Skeletal muscle satellite cell (primary cell): ENCODE measurements around the gene GTF3C1.
"Not testable (repeated sequence)": the region's sequence is repeated elsewhere in the genome, so short reads cannot be mapped to it uniquely, and the experiment has no call there.

Source experiments
- H3K27me3 ChIP-seq: 2 replicates; pipeline ENCODE4 v1.7.0; 2013; ENCODE audit warnings: low read length; ENCODE audit not compliant: control insufficient read depth, insufficient read depth
- H3K36me3 ChIP-seq: 2 replicates; pipeline ENCODE4 v1.7.0; 2013; ENCODE audit warnings: mild to moderate bottlenecking, control low read depth, low read length; ENCODE audit not compliant: insufficient read depth
- H3K4me1 ChIP-seq: 2 replicates; pipeline ENCODE4 v1.7.0; 2013; ENCODE audit warnings: low read length; ENCODE audit not compliant: control insufficient read depth, insufficient read depth
- H3K4me2 ChIP-seq: 2 replicates; pipeline ENCODE4 v1.7.0; 2013; ENCODE audit warnings: mild to moderate bottlenecking, low read length
- H3K4me3 ChIP-seq: 2 replicates; pipeline ENCODE4 v1.7.0; 2013; ENCODE audit warnings: low read length
- H3K9ac ChIP-seq: 2 replicates; pipeline ENCODE4 v1.7.0; 2013; ENCODE audit warnings: mild to moderate bottlenecking, low read depth, low read length, moderate library complexity
- H3K9me3 ChIP-seq: replicated peaks from 2 replicates; pipeline ENCODE4 v1.7.0; 2013; ENCODE audit warnings: mild to moderate bottlenecking, control low read depth, low read length

Gene GTF3C1

DNA sequence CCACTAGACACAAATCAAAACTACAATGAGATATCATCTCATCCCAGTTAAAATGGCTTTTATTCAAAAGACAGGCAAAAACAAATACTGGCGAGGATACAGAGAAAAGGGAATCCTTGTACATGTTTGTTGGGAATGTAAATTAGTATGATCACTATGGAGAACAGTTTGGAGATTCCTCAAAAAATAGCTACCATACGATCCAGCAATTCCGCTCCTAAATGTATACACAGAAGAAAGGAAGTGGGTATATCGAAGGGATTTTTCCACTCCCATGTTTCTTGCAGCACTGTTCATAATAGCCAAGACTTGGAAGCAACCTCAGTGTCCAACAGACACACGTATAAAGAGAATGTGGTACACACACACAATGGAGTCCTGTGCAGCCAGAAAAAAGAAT, 35.5 kb upstream of the GTF3C1 start:
- Histone ChIP-seq H3K9ac (no peak overlapping the region), H3K4me1 (no peaks in the 10 kb centered on the region), H3K4me3 (no peak overlapping the region), H3K4me2 (no peak overlapping the region), H3K36me3 (peaks cover 3% of the 10 kb centered on the region), H3K9me3 (no peaks in the 10 kb centered on the region), H3K27me3 (no peaks in the 10 kb centered on the region)

DNA sequence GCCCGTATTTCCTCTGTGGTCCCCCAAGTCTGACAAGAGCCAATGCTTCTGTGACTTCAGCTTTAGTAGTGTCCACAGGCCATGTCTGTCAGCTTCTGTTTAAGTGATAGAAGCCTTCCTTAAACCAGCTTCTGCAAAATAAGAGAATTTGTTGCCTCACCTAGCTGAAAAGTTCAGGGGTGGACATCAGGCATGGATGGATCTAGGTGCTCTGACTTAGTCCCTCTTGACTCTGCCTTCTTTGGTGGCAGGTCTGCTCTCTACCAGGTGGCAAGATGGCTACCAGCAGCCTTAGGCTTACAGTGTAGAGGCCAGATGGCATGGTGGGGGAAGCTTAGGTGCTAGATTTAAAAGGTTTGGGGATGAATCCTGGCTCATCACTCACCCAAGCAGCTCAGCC, 33.9 kb upstream of the GTF3C1 start:
- Histone ChIP-seq H3K9ac (no peak overlapping the region), H3K4me1 (peaks cover 11% of the 10 kb centered on the region), H3K27me3 (no peaks in the 10 kb centered on the region), H3K9me3 (no peaks in the 10 kb centered on the region), H3K4me2 (no peak overlapping the region), H3K4me3 (no peak overlapping the region), H3K36me3 (peaks cover 5% of the 10 kb centered on the region)

DNA sequence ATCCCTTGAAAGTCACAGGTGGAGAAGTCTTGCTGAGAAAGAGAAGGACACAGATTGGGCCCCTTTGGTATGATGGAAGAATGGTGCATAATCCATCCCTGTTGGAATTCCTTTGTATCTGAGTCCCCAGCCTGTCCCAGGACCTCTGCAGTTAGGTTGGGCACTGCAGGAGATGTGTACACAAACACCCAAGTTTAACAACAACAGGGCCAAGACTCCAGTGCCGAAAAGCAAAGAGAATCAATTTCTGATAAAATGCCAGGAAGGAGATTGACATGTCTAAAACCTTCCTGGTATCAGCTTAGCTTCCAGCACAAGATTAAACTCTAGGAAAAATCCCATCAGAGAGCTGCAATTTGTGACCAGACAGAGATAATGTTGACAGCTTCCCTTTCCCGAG, 33.2 kb upstream of the GTF3C1 start:
- H3K9ac ChIP-seq: no peak overlapping the region
- peaks cover 16% of the 10 kb centered on the region for H3K4me1 ChIP-seq
- H3K4me3 ChIP-seq: no peak overlapping the region
- H3K36me3 ChIP-seq: peaks cover 5% of the 10 kb centered on the region
- no peaks in the 10 kb centered on the region for H3K27me3 ChIP-seq
- no peaks in the 10 kb centered on the region for H3K9me3 ChIP-seq
- H3K4me2 ChIP-seq: no peak overlapping the region

DNA sequence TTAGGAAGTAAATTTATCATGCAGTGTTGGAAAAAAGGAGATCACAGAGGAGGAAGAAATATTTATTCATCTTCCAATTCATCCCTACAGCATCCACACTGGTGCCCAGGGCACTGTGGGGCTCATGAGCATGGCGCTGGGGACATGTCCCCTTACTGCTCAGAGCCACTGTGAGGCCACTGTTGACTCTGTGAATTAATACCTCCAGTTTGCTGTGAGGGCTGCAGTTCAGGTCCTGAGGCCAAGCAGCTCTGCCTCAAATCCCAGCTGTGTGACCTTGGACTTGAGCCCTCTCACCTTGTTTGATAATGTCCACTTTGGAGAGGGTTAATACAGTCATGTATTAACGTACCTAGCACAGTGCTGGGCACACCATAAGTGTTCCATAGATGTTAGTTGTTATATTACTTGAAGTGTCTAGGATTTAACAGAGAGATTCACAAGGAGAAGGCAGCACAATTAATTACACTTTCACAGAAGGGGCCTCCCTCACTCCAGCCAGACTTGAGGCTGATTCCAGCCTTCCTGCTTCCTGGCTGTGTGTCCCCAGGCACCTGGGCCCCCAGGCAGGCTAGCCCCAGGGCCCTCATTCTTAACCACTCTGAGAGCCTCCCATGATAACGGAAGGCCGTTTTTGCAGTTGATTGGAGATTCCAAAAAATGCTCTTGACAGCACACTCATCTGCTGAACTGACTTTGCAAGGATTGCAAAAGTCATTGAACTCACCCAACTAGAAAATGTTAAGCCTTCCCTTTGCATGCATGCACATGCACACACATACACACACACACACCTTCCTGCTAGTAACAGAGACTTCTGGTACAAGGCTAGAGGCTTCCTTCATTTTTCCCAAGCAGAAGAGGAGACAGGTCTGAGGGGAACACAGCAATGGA, 29.6 kb upstream of the GTF3C1 start:
- Histone ChIP-seq H3K36me3 (peaks cover 13% of the 10 kb centered on the region), H3K4me3 (no peak overlapping the region), H3K4me2 (peak overlapping the region; percentile 32), H3K9me3 (no peaks in the 10 kb centered on the region), H3K27me3 (no peaks in the 10 kb centered on the region), H3K9ac (no peak overlapping the region), H3K4me1 (peaks cover 16% of the 10 kb centered on the region)

DNA sequence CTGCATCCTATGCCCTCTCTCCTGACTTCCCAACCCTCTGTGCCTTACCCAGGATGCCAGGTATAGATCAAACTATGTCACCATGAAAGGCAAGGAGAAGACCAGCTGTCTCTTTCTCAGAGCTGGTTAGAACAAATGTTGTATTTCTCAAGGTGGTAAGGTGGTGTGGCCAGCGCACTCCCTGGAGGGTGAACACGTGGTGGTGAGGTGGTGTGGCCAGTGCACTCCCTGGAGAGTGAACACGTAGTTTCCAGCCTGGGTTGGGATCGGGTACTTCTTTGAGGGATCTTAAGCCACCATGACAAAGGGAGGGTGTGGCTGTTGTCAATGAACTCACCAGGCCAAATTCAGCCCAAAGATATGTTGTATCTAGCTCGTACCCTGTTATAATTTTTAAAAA, 27.0 kb upstream of the GTF3C1 start:
- Histone ChIP-seq H3K9ac (no peak overlapping the region), H3K36me3 (peaks cover 13% of the 10 kb centered on the region), H3K4me3 (no peak overlapping the region), H3K9me3 (no peaks in the 10 kb centered on the region), H3K4me1 (peaks cover 26% of the 10 kb centered on the region), H3K27me3 (no peaks in the 10 kb centered on the region), H3K4me2 (no peak overlapping the region)

DNA sequence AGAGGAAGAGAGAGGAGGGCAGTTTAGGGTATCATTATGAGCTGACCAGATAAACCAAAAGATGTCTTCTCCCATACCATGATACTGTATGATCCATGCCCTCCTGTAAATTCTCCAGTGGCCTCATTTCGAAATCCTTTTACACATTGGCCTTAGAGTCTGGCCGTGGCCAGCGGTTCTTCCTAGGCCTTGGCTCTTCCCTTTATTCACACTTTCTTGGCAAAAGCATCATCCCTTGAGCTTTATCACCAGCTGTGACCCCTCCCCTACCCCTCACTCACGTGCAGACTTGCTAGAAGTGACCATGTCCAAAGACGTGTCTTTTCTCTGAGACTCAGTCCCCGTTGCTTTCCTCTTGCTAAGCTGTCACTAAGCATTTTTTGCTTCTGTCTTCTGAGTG, 23.0 kb upstream of the GTF3C1 start:
- H3K9me3 ChIP-seq: no peaks in the 10 kb centered on the region
- H3K4me2 ChIP-seq: no peak overlapping the region
- no peaks in the 10 kb centered on the region for H3K27me3 ChIP-seq
- no peak overlapping the region for H3K4me3 ChIP-seq
- peaks cover 8% of the 10 kb centered on the region for H3K36me3 ChIP-seq
- H3K4me1 ChIP-seq: peaks cover 21% of the 10 kb centered on the region
- H3K9ac ChIP-seq: no peak overlapping the region

DNA sequence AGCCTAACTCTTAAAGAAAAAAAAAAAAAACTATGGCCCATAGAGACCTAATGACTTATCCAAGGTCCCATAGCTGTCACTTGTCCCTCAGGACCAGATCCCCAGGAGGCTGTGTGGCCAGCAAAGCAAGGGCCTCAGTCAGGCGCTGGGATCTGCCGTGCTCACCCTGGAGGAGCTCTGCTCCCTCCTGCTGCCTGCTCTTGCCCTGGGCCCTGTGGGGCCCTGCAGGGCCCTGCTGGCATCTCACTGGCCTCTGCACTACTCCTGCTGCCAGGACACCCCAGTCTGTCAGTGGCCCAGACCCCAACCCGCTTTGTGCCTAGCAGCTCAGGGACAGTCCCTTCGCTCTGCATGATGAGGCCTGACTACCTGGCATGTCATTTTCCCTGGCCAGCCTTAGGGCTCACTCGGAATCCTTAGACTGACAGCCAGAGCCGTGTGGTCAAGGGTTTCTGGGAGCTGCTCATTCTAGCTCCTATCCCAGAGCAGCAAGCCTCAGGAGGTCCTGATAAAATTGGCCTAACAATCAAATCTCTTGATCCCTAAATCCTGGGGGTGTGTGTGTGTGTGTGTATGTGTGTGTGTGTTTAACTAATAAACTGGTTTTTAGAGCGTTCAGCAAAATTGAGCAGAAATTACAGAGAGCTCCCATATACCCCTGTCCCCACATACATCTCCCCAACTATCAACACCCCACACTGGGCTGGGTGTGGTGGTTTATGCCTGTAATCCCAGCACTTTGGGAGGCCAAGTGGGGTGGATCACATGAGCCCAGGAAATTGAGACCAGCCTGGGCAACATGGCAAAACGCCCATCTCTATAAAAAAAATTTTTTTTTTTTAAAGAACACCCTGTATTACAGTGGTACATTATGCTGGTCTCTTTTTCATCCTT, 22.0 kb upstream of the GTF3C1 start:
- H3K4me3 ChIP-seq: no peak overlapping the region
- H3K9me3 ChIP-seq: no peaks in the 10 kb centered on the region
- H3K36me3 ChIP-seq: peaks cover 8% of the 10 kb centered on the region
- H3K9ac ChIP-seq: no peak overlapping the region
- H3K4me1 ChIP-seq: peaks cover 23% of the 10 kb centered on the region
- no peak overlapping the region for H3K4me2 ChIP-seq
- no peaks in the 10 kb centered on the region for H3K27me3 ChIP-seq

DNA sequence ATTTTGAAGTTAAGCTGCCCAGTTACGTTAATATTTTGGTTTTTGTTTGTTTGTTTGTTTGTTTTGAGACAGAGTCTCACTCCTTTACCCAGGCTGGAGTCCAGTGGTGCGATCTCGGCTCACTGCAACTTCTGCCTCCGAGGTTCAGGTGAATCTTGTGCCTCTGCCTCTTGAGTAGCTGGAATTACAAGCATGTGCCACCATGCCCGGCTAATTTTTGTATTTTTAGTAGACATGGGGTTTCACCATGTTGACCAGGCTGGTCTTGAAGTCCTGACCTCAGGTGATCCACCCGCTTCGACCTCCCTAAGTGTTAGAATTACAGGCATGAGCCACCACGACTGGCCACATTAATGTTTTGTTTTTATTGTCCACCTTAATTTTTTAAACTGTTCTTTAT, 21.3 kb upstream of the GTF3C1 start:
- H3K27me3 ChIP-seq, H3K36me3 ChIP-seq, H3K9me3 ChIP-seq, H3K4me3 ChIP-seq, H3K4me2 ChIP-seq, H3K9ac ChIP-seq: not testable (repeated sequence)
- peaks cover 24% of the 10 kb centered on the region for H3K4me1 ChIP-seq

DNA sequence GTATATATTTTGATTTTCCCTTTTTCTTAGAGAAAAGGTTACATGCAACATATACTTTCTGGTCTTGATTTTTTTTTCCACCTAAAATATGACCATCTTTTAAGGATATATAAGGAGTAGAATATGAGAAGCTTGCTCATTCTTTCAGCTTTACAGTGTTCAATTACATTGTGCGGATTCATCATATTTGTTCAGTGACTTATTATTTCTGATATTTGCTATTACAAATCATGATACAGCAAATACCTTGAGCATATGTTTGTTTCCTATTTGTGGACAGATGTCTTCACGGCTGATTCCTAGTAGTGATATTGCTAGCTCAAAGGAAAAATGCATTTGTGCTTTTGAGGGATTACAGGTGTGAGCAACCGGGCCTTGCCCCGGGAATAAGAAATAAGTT, 18.4 kb upstream of the GTF3C1 start:
- Histone ChIP-seq H3K4me3 (no peak overlapping the region), H3K4me1 (peaks cover 26% of the 10 kb centered on the region), H3K9me3 (no peaks in the 10 kb centered on the region), H3K36me3 (no peaks in the 10 kb centered on the region), H3K27me3 (no peaks in the 10 kb centered on the region), H3K4me2 (no peak overlapping the region), H3K9ac (no peak overlapping the region)

DNA sequence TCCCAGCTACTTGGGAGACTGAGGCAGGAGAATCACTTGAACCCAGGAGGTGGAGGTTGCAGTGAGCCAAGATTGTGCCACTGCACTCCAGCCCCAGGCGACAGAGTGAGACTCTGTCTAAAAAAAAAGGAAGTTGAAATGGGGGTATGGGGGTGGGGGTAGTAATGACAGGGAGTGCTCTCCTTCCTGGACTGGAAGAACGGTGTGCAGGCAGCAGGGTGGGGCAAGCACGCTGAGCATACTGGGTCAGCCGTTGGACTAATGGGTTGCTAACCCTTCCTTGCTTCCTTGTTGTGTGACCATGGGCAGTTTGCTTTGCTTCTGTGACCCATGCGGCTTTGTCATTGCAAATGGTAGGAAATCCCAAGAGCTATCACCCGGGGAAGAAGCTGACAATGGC, 16.7 kb upstream of the GTF3C1 start:
- no peaks in the 10 kb centered on the region for H3K36me3 ChIP-seq
- no peak overlapping the region for H3K9ac ChIP-seq
- no peak overlapping the region for H3K4me2 ChIP-seq
- H3K4me1 ChIP-seq: peaks cover 13% of the 10 kb centered on the region
- no peaks in the 10 kb centered on the region for H3K27me3 ChIP-seq
- no peaks in the 10 kb centered on the region for H3K9me3 ChIP-seq
- H3K4me3 ChIP-seq: no peak overlapping the region

DNA sequence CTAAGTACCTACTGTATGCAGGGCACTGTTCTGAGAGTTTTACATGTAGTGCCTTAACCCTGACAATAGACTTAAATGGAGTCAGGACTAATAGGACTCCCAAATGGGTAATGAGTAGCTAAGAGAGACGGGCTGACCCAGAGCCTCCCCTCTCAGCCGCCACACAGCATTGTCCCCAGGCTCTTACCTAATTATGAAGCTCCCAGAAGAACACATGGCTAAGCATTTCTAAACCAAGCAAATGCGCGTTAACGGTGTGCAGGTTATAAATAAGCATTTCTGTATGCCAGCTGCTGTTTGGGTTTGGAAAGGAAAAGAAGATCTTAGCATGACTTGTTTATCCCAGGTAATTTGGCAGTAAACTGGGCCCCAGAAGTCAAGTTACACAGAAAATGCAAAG, 14.5 kb upstream of the GTF3C1 start:
- Histone ChIP-seq H3K4me3 (no peak overlapping the region), H3K9me3 (no peaks in the 10 kb centered on the region), H3K27me3 (no peaks in the 10 kb centered on the region), H3K9ac (no peak overlapping the region), H3K36me3 (no peaks in the 10 kb centered on the region), H3K4me2 (no peak overlapping the region), H3K4me1 (peaks cover 12% of the 10 kb centered on the region)
